ENCODE measurements around the gene GCNT1. TPM values are rescaled to one million over a fixed set of nuclear protein-coding genes. Genes with fewer than 3 reads are reported as not detected.

GCNT1 gene
- total and polyA plus RNA-seq, 2 of the 13 experiments (the other 11 are each of a cell fraction or from before 2014, with no cell fraction given), result 0.55 to 1.7 TPM

DNA sequence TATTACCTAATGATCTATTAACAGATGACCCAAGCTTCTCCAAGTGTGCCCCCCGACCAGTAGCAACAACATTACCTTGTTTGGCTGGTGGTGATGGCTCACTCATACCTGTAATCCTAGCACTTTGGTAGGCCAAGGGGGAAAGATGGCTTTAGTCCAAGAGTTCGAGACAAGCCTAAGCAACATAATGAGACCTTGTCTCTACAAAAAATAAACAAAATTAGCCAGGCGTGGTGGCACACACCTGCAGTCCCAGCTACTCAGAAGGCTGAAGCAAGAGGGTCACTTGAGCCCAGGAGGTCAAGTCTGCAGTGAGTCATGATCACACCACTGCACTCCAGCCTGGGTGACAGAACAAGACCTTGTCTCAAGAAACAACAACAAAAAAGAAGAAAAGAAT lies 62.9 kb downstream of the GCNT1 start (continued):
- TF ChIP-seq ZNF616 (CRISPR knock-in tag; IDR thresholded peaks at IDR 0.05; ENCODE audit: low read depth) (no peak), IKZF4 (CRISPR knock-in tag; IDR thresholded peaks at IDR 0.05; ENCODE audit: borderline replicate concordance, low read depth, not compliant biosample characterization) (no peak), ZNF230 (CRISPR knock-in tag; IDR thresholded peaks at IDR 0.05) (no peak), REPIN1 (CRISPR knock-in tag; IDR thresholded peaks at IDR 0.05; ENCODE audit: borderline replicate concordance, low read depth) (no peak), ZNF780A (CRISPR knock-in tag; IDR thresholded peaks at IDR 0.05) (no peak), ZNF598 (CRISPR knock-in tag; IDR thresholded peaks at IDR 0.05; ENCODE audit: borderline replicate concordance) (no peak), SETDB1 (CRISPR knock-in tag; IDR thresholded peaks at IDR 0.05; ENCODE audit: borderline replicate concordance) (no peak), MBD4 (IDR thresholded peaks at IDR 0.05; ENCODE audit: borderline replicate concordance, low read length) (no peak), ZNF619 (CRISPR knock-in tag; IDR thresholded peaks at IDR 0.05) (no peak)
- TF ChIP-seq, protein P1, sequence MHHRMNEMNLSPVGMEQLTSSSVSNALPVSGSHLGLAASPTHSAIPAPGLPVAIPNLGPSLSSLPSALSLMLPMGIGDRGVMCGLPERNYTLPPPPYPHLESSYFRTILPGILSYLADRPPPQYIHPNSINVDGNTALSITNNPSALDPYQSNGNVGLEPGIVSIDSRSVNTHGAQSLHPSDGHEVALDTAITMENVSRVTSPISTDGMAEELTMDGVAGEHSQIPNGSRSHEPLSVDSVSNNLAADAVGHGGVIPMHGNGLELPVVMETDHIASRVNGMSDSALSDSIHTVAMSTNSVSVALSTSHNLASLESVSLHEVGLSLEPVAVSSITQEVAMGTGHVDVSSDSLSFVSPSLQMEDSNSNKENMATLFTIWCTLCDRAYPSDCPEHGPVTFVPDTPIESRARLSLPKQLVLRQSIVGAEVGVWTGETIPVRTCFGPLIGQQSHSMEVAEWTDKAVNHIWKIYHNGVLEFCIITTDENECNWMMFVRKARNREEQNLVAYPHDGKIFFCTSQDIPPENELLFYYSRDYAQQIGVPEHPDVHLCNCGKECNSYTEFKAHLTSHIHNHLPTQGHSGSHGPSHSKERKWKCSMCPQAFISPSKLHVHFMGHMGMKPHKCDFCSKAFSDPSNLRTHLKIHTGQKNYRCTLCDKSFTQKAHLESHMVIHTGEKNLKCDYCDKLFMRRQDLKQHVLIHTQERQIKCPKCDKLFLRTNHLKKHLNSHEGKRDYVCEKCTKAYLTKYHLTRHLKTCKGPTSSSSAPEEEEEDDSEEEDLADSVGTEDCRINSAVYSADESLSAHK (CRISPR knock-in tag; IDR thresholded peaks at IDR 0.05; ENCODE audit: borderline replicate concordance), result no peak
- TF ChIP-seq, protein P2, sequence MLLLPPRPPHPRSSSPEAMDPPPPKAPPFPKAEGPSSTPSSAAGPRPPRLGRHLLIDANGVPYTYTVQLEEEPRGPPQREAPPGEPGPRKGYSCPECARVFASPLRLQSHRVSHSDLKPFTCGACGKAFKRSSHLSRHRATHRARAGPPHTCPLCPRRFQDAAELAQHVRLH (CRISPR knock-in tag; IDR thresholded peaks at IDR 0.05; ENCODE audit: borderline replicate concordance, low read depth), result no peak
